ENCODE data around the gene FOLR3.

DNA sequence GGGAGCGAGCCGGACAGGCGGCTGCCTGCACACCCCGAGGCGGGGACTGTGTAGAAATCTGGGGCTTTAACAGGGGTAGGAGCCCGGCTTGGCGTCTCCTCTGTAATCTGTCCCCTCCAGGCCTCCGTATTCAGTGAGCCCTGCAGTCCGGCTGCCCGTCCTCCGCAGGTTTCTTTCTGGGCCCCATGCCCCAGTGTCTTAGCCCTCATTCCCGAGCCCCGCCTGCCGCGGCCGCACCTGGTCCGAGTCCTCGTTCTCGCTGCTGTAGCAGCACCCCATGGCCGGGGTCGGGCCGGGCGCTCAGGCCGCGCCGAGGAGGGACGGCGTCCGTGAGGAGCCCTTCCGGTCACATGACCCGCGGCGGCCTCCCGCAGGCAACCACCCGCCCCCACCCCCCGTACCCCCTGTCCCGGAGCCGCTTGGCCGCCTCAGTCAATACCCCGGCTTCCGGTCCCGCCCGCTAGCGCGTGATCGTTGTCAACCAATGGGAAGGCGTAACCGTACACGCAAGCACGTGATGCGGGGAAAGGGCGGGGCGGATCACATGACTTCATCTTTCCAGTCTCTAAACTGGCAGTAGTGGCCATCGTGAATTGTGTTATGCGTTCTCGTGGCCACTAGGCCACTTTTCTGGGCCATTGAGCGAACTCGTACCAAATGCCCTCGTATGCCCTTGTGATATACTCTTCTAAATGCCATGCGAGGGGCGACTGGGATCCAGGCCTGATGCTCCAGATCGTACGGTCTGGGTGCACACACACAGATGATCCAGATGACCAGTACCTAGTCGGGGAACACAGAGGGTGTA lies 32.4 kb upstream of the FOLR3 start, which contains the start of gene LAMTOR1:
- TF ChIP-seq, protein P1, sequence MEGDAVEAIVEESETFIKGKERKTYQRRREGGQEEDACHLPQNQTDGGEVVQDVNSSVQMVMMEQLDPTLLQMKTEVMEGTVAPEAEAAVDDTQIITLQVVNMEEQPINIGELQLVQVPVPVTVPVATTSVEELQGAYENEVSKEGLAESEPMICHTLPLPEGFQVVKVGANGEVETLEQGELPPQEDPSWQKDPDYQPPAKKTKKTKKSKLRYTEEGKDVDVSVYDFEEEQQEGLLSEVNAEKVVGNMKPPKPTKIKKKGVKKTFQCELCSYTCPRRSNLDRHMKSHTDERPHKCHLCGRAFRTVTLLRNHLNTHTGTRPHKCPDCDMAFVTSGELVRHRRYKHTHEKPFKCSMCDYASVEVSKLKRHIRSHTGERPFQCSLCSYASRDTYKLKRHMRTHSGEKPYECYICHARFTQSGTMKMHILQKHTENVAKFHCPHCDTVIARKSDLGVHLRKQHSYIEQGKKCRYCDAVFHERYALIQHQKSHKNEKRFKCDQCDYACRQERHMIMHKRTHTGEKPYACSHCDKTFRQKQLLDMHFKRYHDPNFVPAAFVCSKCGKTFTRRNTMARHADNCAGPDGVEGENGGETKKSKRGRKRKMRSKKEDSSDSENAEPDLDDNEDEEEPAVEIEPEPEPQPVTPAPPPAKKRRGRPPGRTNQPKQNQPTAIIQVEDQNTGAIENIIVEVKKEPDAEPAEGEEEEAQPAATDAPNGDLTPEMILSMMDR (IDR thresholded peaks at IDR 0.05), result peak in 4 of 6 experiments; percentile 31 to 67 (median 56)
- TF ChIP-seq POLR2A (IDR thresholded peaks at IDR 0.05), result peak; percentile 56 to 82

Data from thyroid gland (tissue), 4 donors.